SK-N-SH (cell line): ENCODE results near the gene DNAJB6. TPM values are rescaled to one million over a fixed set of nuclear protein-coding genes. Genes with fewer than 3 reads are reported as not detected.

Experiments
- CTCF ChIA-PET: fragments of 300-600, 350-600 bp; formaldehyde crosslinking; extraction: SDS; loops from one replicate; lab custom pipeline; 2021; lab: Yijun Ruan, JAX
- POLR2A ChIA-PET: fragments of 350-600 bp; sonication (Branson Sonifier 250); formaldehyde crosslinking; extraction: SDS; loops from one replicate; lab custom pipeline; 2020; ENCODE audit warnings: antibody characterized with exemption, inconsistent platforms; lab: Yijun Ruan, JAX
- DNase-seq: peaks from one replicate; pipeline ENCODE4 v3.0.0; 2012
- H2AFZ ChIP-seq: fragments of 200-600 bp; sonication (generic); 2 replicates; pipeline ENCODE4 v1.8.1; 2016; ENCODE audit warnings: antibody characterized with exemption, mild to moderate bottlenecking, low read depth
- H3F3A ChIP-seq: fragments of 200-600 bp; sonication (generic); replicated peaks from 2 replicates; pipeline ENCODE3; 2016; ENCODE audit warnings: antibody characterized with exemption, mild to moderate bottlenecking; ENCODE audit not compliant: insufficient read depth
- H3K27ac ChIP-seq, 2 experiments: fragments of 200-500 bp in 1 of 2; fragments of 200-600 bp in 1 of 2; sonication (Bioruptor generic) in 1 of 2; sonication (generic), shearing (Covaris generic) in 1 of 2; 2 replicates each; pipeline versions ENCODE4 v1.5.1 to v1.6.1; 2014 to 2016; ENCODE audit warnings: low read depth in 2 of 2, inconsistent platforms in 1 of 2, low read length in 1 of 2, mild to moderate bottlenecking in 1 of 2, mixed read lengths in 1 of 2
- H3K27me3 ChIP-seq: fragments of 200-600 bp; sonication (generic), shearing (Covaris generic); 2 replicates; pipeline ENCODE4 v1.6.1; 2016; ENCODE audit warnings: mixed run types; ENCODE audit not compliant: insufficient read depth
- H3K36me3 ChIP-seq, 2 experiments: fragments of 200-500 bp in 1 of 2; fragments of 200-600 bp in 1 of 2; sonication (Bioruptor generic) in 1 of 2; sonication (generic) in 1 of 2; replicated peaks in 1 of 2; 2 replicates each; pipeline versions ENCODE3 to v1.5.1; 2014 to 2016; ENCODE audit warnings: low read length in 1 of 2, mild to moderate bottlenecking in 1 of 2; ENCODE audit not compliant: insufficient read depth in 2 of 2, control insufficient read depth in 1 of 2
- H3K4me1 ChIP-seq, 2 experiments: fragments of 200-500 bp in 1 of 2; fragments of 200-600 bp in 1 of 2; sonication (Bioruptor generic) in 1 of 2; sonication (generic), shearing (Covaris generic) in 1 of 2; 2 replicates each; pipeline versions ENCODE4 v1.5.1 to v1.6.1; 2014 to 2016; ENCODE audit warnings: low read depth in 1 of 2, low read length in 1 of 2, mixed run types in 1 of 2; ENCODE audit not compliant: insufficient read depth in 2 of 2, control insufficient read depth in 1 of 2
- H3K4me2 ChIP-seq: fragments of 200-600 bp; sonication (generic), shearing (Covaris generic); 2 replicates; pipeline ENCODE4 v1.6.1; 2017; ENCODE audit warnings: mixed run types
- H3K4me3 ChIP-seq, 2 experiments: fragments of 200-500 bp in 1 of 2; fragments of 200-600 bp in 1 of 2; sonication (Bioruptor generic) in 1 of 2; sonication (generic), shearing (Covaris generic) in 1 of 2; 2 replicates each; pipeline versions ENCODE4 v1.5.1 to v1.8.1; 2014 to 2016; ENCODE audit warnings: low read depth in 2 of 2, inconsistent platforms in 1 of 2, low read length in 1 of 2, mild to moderate bottlenecking in 1 of 2, mixed read lengths in 1 of 2, moderate library complexity in 1 of 2
- H3K79me2 ChIP-seq: fragments of 200-600 bp; sonication (generic); 2 replicates; pipeline ENCODE4 v1.8.1; 2017; ENCODE audit warnings: mild to moderate bottlenecking; ENCODE audit not compliant: insufficient read depth
- H3K9ac ChIP-seq: fragments of 200-600 bp; sonication (generic); 2 replicates; pipeline ENCODE4 v1.6.1; 2017; ENCODE audit warnings: mixed run types
- H3K9me2 ChIP-seq: fragments of 200-600 bp; sonication (generic); 2 replicates; pipeline ENCODE4 v1.6.1; 2017; ENCODE audit warnings: mixed run types
- H3K9me3 ChIP-seq: fragments of 200-600 bp; sonication (generic); 2 replicates; pipeline ENCODE4 v1.6.1; 2017; ENCODE audit warnings: mixed run types, mild to moderate bottlenecking, moderate library complexity
- H4K20me1 ChIP-seq: fragments of 200-600 bp; sonication (generic); 2 replicates; pipeline ENCODE4 v1.6.1; 2017; ENCODE audit warnings: mild to moderate bottlenecking, mixed run types; ENCODE audit not compliant: insufficient read depth
- CHD2 ChIP-seq: fragments of 150-350 bp; IDR thresholded peaks from 2 replicates; pipeline ENCODE4 v1.6.1; 2018; ENCODE audit warnings: low read length; ENCODE audit not compliant: partially characterized antibody
- ELF1 ChIP-seq: IDR thresholded peaks from 2 replicates; pipeline ENCODE4 v1.4.0; 2012
- FOSL2 ChIP-seq: IDR thresholded peaks from 2 replicates; pipeline ENCODE4 v1.4.0; 2012; ENCODE audit warnings: low read depth, mild to moderate bottlenecking, moderate library complexity, borderline replicate concordance
- FOXM1 ChIP-seq: IDR thresholded peaks from 2 replicates; pipeline ENCODE4 v1.4.0; 2012; ENCODE audit warnings: low read depth, mild to moderate bottlenecking
- GATA2 ChIP-seq: sonication (generic); formaldehyde crosslinking; IDR thresholded peaks from 2 replicates; pipeline ENCODE4 v1.5.0; 2020; ENCODE audit warnings: mild to moderate bottlenecking, missing genetic modification reagents
- JUND ChIP-seq: IDR thresholded peaks from 2 replicates; pipeline ENCODE4 v1.4.0; 2012
- MAX ChIP-seq: IDR thresholded peaks from 2 replicates; pipeline ENCODE4 v1.4.0; 2012; ENCODE audit warnings: low read depth
- MEF2A ChIP-seq: IDR thresholded peaks from 2 replicates; pipeline ENCODE4 v1.4.0; 2012; ENCODE audit warnings: low read depth, borderline replicate concordance
- NRF1 ChIP-seq: IDR thresholded peaks from 2 replicates; pipeline ENCODE4 v1.6.1; 2012; ENCODE audit warnings: low read depth, mild to moderate bottlenecking, low read length
- RAD21 ChIP-seq: IDR thresholded peaks from 2 replicates; pipeline ENCODE4 v1.6.1; 2012; ENCODE audit warnings: mild to moderate bottlenecking, low read length
- RFX5 ChIP-seq: IDR thresholded peaks from 2 replicates; pipeline ENCODE4 v1.6.1; 2012; ENCODE audit warnings: mild to moderate bottlenecking, improper control_type of control experiment, low read length
- TAF1 ChIP-seq: IDR thresholded peaks from 2 replicates; pipeline ENCODE4 v1.6.1; 2012; ENCODE audit warnings: low read depth, mild to moderate bottlenecking, low read length, moderate library complexity, borderline replicate concordance
- TEAD4 ChIP-seq: IDR thresholded peaks from 2 replicates; pipeline ENCODE4 v1.4.0; 2012; ENCODE audit warnings: mild to moderate bottlenecking, borderline replicate concordance; ENCODE audit not compliant: insufficient read depth
- USF2 ChIP-seq: fragments of 150-350 bp; IDR thresholded peaks from 2 replicates; pipeline ENCODE4 v1.6.1; 2017; ENCODE audit warnings: antibody characterized with exemption, low read length, low read depth, borderline replicate concordance
- WGBS: methylation state at CpG from one replicate; pipeline ENCODE4 v1.1.6; 2017; ENCODE audit warnings: low lambda C conversion rate; 5-methylcytosine and 5-hydroxymethylcytosine counted together
- polyA plus RNA-seq, 3 experiments: library from polyadenylated mRNA; depleted of rRNA; stranded (reverse); fragments of >200 nt; gene quantifications; 2 replicates each; pipeline ENCODE4 v1.2.3, GENCODE V29; 2012
- TF ChIP-seq, protein P1 (sequence below): IDR thresholded peaks from 2 replicates; pipeline ENCODE4; 2012
- TF ChIP-seq, protein P2 (sequence below): IDR thresholded peaks from 2 replicates; pipeline ENCODE4 v1.4.0; 2012; ENCODE audit warnings: low read depth, borderline replicate concordance
- TF ChIP-seq, protein P3 (sequence below): IDR thresholded peaks from 2 replicates; pipeline ENCODE4 v1.6.1; 2012; ENCODE audit warnings: mild to moderate bottlenecking, low read depth, low read length, moderate library complexity
- TF ChIP-seq, protein P4 (sequence below): IDR thresholded peaks from 2 replicates; pipeline ENCODE4 v1.4.0; 2012; ENCODE audit warnings: low read depth, borderline replicate concordance

The DNAJB6 gene
- polyA plus RNA-seq, 1 of the 3 experiments (the other 2 are of a cell fraction) = 176 TPM

DNA sequence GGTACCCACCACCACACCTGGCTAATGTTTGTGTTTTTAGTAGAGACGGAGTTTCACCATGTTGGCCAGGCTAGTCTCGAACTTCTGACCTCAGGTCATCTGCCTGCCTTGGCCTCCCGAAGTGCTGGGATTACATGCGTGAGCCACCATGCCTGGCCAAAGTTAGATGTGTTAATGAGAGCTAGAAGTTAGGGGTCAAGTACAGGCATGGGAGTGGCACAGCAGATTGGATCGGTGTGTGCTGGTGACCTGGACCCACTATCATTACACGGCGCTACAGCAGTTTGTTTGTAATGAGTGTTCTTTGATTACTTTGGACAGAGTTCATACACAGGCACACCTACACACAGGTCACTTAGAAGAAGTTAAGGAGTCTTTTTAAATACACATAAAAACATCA lies 36.7 kb downstream of the DNAJB6 start:
- H3K79me2 ChIP-seq = peaks cover 99% of the 10 kb centered on the region
- no peaks in the 10 kb centered on the region for H3K9me2 ChIP-seq
- H3K4me3 ChIP-seq = no peak overlapping the region
- CTCF ChIA-PET = interaction anchor here (1.0 to 4.7 kb wide), 3 partner anchors 14 to 424 kb away, joined by 3 to 22 read pairs (median 5); partner anchors contain the start of gene NOM1
- H3K27me3 ChIP-seq = no peaks in the 10 kb centered on the region
- H3K4me1 ChIP-seq = no peaks in the 10 kb centered on the region; a peak in 1 of 4 replicates
- H3K9me3 ChIP-seq = no peaks in the 10 kb centered on the region
- TF ChIP-seq JUND (no peak), MAX (no peak), GATA2 (CRISPR knock-in tag) (no peak), NRF1 (no peak), USF2 (no peak), TAF1 (no peak), RFX5 (no peak), CHD2 (no peak), ELF1 (no peak), RAD21 (no peak), FOXM1 (no peak), FOSL2 (no peak), TEAD4 (no peak), MEF2A (no peak)
- TF ChIP-seq, protein P1, sequence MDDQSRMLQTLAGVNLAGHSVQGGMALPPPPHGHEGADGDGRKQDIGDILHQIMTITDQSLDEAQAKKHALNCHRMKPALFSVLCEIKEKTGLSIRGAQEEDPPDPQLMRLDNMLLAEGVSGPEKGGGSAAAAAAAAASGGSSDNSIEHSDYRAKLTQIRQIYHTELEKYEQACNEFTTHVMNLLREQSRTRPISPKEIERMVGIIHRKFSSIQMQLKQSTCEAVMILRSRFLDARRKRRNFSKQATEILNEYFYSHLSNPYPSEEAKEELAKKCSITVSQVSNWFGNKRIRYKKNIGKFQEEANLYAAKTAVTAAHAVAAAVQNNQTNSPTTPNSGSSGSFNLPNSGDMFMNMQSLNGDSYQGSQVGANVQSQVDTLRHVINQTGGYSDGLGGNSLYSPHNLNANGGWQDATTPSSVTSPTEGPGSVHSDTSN = no peak
- TF ChIP-seq, protein P2, sequence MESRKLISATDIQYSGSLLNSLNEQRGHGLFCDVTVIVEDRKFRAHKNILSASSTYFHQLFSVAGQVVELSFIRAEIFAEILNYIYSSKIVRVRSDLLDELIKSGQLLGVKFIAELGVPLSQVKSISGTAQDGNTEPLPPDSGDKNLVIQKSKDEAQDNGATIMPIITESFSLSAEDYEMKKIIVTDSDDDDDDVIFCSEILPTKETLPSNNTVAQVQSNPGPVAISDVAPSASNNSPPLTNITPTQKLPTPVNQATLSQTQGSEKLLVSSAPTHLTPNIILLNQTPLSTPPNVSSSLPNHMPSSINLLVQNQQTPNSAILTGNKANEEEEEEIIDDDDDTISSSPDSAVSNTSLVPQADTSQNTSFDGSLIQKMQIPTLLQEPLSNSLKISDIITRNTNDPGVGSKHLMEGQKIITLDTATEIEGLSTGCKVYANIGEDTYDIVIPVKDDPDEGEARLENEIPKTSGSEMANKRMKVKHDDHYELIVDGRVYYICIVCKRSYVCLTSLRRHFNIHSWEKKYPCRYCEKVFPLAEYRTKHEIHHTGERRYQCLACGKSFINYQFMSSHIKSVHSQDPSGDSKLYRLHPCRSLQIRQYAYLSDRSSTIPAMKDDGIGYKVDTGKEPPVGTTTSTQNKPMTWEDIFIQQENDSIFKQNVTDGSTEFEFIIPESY = no peak
- TF ChIP-seq, protein P3, sequence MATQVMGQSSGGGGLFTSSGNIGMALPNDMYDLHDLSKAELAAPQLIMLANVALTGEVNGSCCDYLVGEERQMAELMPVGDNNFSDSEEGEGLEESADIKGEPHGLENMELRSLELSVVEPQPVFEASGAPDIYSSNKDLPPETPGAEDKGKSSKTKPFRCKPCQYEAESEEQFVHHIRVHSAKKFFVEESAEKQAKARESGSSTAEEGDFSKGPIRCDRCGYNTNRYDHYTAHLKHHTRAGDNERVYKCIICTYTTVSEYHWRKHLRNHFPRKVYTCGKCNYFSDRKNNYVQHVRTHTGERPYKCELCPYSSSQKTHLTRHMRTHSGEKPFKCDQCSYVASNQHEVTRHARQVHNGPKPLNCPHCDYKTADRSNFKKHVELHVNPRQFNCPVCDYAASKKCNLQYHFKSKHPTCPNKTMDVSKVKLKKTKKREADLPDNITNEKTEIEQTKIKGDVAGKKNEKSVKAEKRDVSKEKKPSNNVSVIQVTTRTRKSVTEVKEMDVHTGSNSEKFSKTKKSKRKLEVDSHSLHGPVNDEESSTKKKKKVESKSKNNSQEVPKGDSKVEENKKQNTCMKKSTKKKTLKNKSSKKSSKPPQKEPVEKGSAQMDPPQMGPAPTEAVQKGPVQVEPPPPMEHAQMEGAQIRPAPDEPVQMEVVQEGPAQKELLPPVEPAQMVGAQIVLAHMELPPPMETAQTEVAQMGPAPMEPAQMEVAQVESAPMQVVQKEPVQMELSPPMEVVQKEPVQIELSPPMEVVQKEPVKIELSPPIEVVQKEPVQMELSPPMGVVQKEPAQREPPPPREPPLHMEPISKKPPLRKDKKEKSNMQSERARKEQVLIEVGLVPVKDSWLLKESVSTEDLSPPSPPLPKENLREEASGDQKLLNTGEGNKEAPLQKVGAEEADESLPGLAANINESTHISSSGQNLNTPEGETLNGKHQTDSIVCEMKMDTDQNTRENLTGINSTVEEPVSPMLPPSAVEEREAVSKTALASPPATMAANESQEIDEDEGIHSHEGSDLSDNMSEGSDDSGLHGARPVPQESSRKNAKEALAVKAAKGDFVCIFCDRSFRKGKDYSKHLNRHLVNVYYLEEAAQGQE = no peak
- TF ChIP-seq, protein P4, sequence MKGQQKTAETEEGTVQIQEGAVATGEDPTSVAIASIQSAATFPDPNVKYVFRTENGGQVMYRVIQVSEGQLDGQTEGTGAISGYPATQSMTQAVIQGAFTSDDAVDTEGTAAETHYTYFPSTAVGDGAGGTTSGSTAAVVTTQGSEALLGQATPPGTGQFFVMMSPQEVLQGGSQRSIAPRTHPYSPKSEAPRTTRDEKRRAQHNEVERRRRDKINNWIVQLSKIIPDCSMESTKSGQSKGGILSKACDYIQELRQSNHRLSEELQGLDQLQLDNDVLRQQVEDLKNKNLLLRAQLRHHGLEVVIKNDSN = no peak
- H3K27ac ChIP-seq = no peak overlapping the region
- H3K9ac ChIP-seq = no peak overlapping the region
- peaks cover 62 to 75% of the 10 kb centered on the region in 2 experiments for H3K36me3 ChIP-seq
- H4K20me1 ChIP-seq = peaks cover 90% of the 10 kb centered on the region
- 99% methylated on average over 7 of the region's 7 CpGs for WGBS
- POLR2A ChIA-PET = no interaction called here
- no peak overlapping the region for H2AFZ ChIP-seq
- DNase-seq = no peak
- no peak overlapping the region for H3K4me2 ChIP-seq
- no peaks in the 10 kb centered on the region for H3F3A ChIP-seq
